Progenitor cell of endocrine pancreas (in vitro differentiated cells): ENCODE data around the gene CD47. TPM values are rescaled to one million over a fixed set of nuclear protein-coding genes. Genes with fewer than 3 reads are reported as not detected.

Experiments used
- DNase-seq: peaks from one replicate; pipeline ENCODE4 v3.0.0; 2021; ENCODE audit warnings: low spot score; ENCODE audit not compliant: unreplicated experiment
- H3K27ac Mint-ChIP-seq: 2 replicates; pipeline ENCODE4 v1.8.0; 2021; ENCODE audit warnings: mild to moderate bottlenecking, moderate library complexity, mixed read lengths
- H3K27me3 Mint-ChIP-seq: 2 replicates; pipeline ENCODE4 v1.8.0; 2021; ENCODE audit warnings: mixed read lengths
- H3K36me3 Mint-ChIP-seq: 2 replicates; pipeline ENCODE4 v1.8.0; 2022; ENCODE audit warnings: mixed read lengths; ENCODE audit not compliant: insufficient read depth
- H3K4me1 Mint-ChIP-seq: 2 replicates; pipeline ENCODE4 v1.8.0; 2021; ENCODE audit warnings: low read depth, mixed read lengths
- H3K4me3 Mint-ChIP-seq: 2 replicates; pipeline ENCODE4 v1.8.0; 2021; ENCODE audit warnings: low read depth, mild to moderate bottlenecking, moderate library complexity, mixed read lengths
- H3K9me3 Mint-ChIP-seq: 2 replicates; pipeline ENCODE4 v1.8.0; 2021; ENCODE audit warnings: low read depth, mixed read lengths
- total RNA-seq: library from RNA; stranded (reverse); gene quantifications from 2 replicates; pipeline ENCODE4 v1.2.1, GENCODE V29; 2021
- TF ChIP-seq, protein P1 (sequence below): fragments of 200-600 bp; sonication (generic); IDR thresholded peaks from one replicate; pipeline ENCODE4 v1.5.0; 2021; ENCODE audit warnings: antibody characterized with exemption, mild to moderate bottlenecking; ENCODE audit not compliant: unreplicated experiment

The CD47 gene
- total RNA-seq, 1 donor from 2014 or later: 55.1 TPM

DNA sequence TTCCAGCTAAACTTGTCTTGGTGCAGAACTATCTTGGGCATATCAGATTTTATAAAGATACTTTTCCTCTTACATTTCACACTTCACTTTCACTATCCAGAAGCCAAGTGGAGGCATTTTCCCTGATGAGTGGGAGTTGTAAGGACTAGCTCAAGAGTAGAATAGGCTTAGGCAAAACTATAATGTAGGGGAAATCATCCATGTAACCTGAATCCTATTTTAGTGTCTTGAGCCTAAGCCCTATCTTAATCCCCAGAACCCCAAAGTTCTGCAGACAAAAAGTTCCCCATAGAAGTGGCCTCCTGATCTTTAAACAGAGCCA lies 42.2 kb upstream of the CD47 start:
- Mint-ChIP-seq H3K9me3 (peaks cover 5% of the 10 kb centered on the region), H3K36me3 (no peaks in the 10 kb centered on the region), H3K4me3 (no peak overlapping the region), H3K27me3 (no peaks in the 10 kb centered on the region), H3K27ac (no peak overlapping the region), H3K4me1 (peaks cover 22% of the 10 kb centered on the region)
- DNase-seq: no peak
- TF ChIP-seq, protein P1, sequence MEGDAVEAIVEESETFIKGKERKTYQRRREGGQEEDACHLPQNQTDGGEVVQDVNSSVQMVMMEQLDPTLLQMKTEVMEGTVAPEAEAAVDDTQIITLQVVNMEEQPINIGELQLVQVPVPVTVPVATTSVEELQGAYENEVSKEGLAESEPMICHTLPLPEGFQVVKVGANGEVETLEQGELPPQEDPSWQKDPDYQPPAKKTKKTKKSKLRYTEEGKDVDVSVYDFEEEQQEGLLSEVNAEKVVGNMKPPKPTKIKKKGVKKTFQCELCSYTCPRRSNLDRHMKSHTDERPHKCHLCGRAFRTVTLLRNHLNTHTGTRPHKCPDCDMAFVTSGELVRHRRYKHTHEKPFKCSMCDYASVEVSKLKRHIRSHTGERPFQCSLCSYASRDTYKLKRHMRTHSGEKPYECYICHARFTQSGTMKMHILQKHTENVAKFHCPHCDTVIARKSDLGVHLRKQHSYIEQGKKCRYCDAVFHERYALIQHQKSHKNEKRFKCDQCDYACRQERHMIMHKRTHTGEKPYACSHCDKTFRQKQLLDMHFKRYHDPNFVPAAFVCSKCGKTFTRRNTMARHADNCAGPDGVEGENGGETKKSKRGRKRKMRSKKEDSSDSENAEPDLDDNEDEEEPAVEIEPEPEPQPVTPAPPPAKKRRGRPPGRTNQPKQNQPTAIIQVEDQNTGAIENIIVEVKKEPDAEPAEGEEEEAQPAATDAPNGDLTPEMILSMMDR: no peak

- H3K4me3 Mint-ChIP-seq: no peak overlapping the region
- no peak overlapping the region for H3K27ac Mint-ChIP-seq
- peaks cover 12% of the 10 kb centered on the region for H3K4me1 Mint-ChIP-seq
- DNase-seq: no peak
- no peaks in the 10 kb centered on the region for H3K27me3 Mint-ChIP-seq
- TF ChIP-seq, protein P1: no peak
- no peaks in the 10 kb centered on the region for H3K36me3 Mint-ChIP-seq
- H3K9me3 Mint-ChIP-seq: peaks cover 5% of the 10 kb centered on the region
These were observed 40.8 kb upstream of the CD47 start for GRCh38 chr3:108131475-108132134.

DNA sequence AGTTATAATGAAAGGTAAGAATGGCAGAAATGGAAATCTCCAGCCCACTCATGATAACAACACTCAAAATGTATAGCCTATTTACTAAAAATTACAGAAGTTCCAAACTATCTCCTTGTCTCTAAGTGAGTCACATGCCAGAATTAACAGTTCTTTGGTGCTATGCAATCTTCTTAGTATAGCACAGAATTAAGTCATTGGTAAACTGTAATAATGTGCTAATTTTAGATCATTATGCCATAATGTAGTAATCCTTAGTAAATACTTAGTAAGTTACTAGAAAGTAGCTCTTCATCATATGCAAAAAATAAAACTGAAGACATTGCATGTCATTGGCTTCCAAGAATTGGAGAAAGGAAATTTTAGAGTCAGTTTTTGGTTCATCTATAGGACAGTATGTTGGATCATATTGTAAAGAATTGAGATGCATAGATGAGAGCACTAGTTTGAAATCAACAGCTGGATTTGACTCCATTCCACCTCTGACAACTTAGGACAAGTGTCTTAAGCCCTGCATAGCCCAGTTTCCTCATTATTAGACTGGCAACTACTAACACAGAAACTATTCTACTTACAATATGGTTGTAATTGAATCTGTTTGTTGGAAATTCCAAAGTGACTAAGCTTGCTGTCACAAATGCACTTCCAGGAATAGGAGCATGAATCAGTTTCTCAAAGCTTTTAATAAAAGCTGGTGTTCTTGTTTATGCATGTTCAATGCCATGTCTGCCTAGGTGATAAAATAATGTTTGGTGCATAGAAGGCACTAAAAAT lies 40.1 kb upstream of the CD47 start:
- Mint-ChIP-seq H3K27me3 (no peaks in the 10 kb centered on the region), H3K36me3 (no peaks in the 10 kb centered on the region), H3K4me3 (no peak overlapping the region), H3K4me1 (peaks cover 16% of the 10 kb centered on the region), H3K9me3 (no peaks in the 10 kb centered on the region), H3K27ac (no peak overlapping the region)
- no peak for DNase-seq
- TF ChIP-seq, protein P1: no peak

- no peak for DNase-seq
- Mint-ChIP-seq H3K27ac (no peak overlapping the region), H3K27me3 (no peaks in the 10 kb centered on the region), H3K4me3 (no peak overlapping the region), H3K9me3 (no peaks in the 10 kb centered on the region), H3K4me1 (peaks cover 22% of the 10 kb centered on the region), H3K36me3 (no peaks in the 10 kb centered on the region)
- TF ChIP-seq, protein P1: no peak
These were observed 39.4 kb upstream of the CD47 start for GRCh38 chr3:108130236-108130635.

DNA sequence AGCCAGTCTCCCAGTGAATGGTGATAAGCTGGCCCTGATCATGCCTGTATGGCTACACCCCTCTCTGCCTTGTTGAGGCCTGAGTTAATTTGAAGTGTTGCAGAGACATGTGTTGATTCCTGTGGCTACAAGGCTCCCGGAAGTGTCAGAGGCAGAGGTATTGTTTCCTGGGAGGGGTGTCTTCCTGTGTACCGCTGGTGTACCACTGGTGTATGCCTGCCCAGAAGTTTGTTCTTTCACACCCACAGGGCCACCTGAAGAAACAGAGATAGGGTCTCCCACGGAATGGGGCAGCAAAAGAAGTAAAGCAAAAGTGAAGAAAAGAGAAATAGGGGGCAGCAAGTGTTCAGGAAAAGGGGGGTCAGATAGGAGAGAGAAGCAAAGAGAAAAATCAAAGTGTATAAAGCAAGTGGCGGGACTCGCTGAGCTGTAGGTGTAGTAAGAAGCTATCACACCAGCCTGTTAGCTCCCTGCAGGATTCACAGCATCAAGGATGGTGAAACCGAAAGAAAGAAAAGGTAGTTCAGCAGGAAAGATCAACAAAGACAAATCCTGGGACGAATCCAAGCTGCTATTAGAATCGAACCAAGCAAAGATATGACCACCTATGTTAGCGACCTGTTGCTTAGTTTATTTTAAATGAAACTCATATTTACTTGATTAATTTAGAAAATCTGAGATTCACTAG lies 36.6 kb upstream of the CD47 start:
- no peak for DNase-seq
- Mint-ChIP-seq H3K36me3 (no peaks in the 10 kb centered on the region), H3K27me3 (no peaks in the 10 kb centered on the region), H3K9me3 (no peaks in the 10 kb centered on the region), H3K27ac (no peak overlapping the region), H3K4me3 (no peak overlapping the region), H3K4me1 (peaks cover 24% of the 10 kb centered on the region)
- TF ChIP-seq, protein P1: no peak
